Esophagus squamous epithelium (tissue), 4 donors: ENCODE data around the gene TAF4B.

Experiments
- CTCF ChIP-seq, 6 experiments: fragments of 450-650 bp in 4 of 6; fragments of 200-600 bp in 2 of 6; sonication (generic) in 2 of 6; IDR thresholded peaks; one replicate each; pipeline ENCODE4 v1.5.1; 2016 to 2019; ENCODE audit warnings: antibody characterized with exemption in 6 of 6, mild to moderate bottlenecking in 4 of 6, moderate library complexity in 4 of 6
- POLR2A ChIP-seq, 4 donors: fragments of 450-650 bp; IDR thresholded peaks; one replicate each; pipeline ENCODE4 v1.6.1; 2017; ENCODE audit warnings: antibody characterized with exemption in 4 of 4, mild to moderate bottlenecking in 4 of 4, moderate library complexity in 3 of 4

GRCh38 chr18:26312199-26312598 is 86.0 kb downstream of the TAF4B start:
- no peak for TF ChIP-seq POLR2A (IDR thresholded peaks at IDR 0.05)
- no peak for TF ChIP-seq CTCF (IDR thresholded peaks at IDR 0.05)
